H9 (cell line): ENCODE measurements around the gene HOXA9. TPM values are rescaled to one million over a fixed set of nuclear protein-coding genes. Genes with fewer than 3 reads are reported as not detected.

Experiments
- DNase-seq: peaks from one replicate; pipeline ENCODE4 v3.0.0-alpha.2; 2017
- H2AFZ ChIP-seq: one replicate; pipeline ENCODE4 v1.6.1; 2013; ENCODE audit warnings: mild to moderate bottlenecking, low read length, control low read depth, moderate library complexity
- H2AK5ac ChIP-seq: 2 replicates; pipeline ENCODE4 v1.6.1; 2013; ENCODE audit warnings: low read length, control low read depth, mixed read lengths; ENCODE audit not compliant: insufficient read length
- H2BK120ac ChIP-seq: one replicate; pipeline ENCODE4 v1.6.1; 2013; ENCODE audit warnings: low read depth, mild to moderate bottlenecking, low read length, control low read depth, inconsistent platforms; ENCODE audit not compliant: poor library complexity, severe bottlenecking
- H2BK12ac ChIP-seq: 2 replicates; pipeline ENCODE4 v1.6.1; 2013; ENCODE audit warnings: low read length, control low read depth, mixed read lengths, low read depth; ENCODE audit not compliant: insufficient read length
- H2BK15ac ChIP-seq: 2 replicates; pipeline ENCODE4 v1.6.1; 2013; ENCODE audit warnings: low read depth, low read length, control low read depth
- H2BK20ac ChIP-seq: one replicate; pipeline ENCODE4 v1.6.1; 2013; ENCODE audit warnings: low read depth, mild to moderate bottlenecking, low read length, control low read depth, inconsistent platforms; ENCODE audit not compliant: poor library complexity, severe bottlenecking
- H2BK5ac ChIP-seq: 2 replicates; pipeline ENCODE4 v1.6.1; 2013; ENCODE audit warnings: low read length, control low read depth, mixed read lengths; ENCODE audit not compliant: insufficient read length
- H3K14ac ChIP-seq: 2 replicates; pipeline ENCODE4 v1.6.1; 2013; ENCODE audit warnings: low read length, control low read depth; ENCODE audit not compliant: insufficient read depth
- H3K18ac ChIP-seq: 2 replicates; pipeline ENCODE4 v1.6.1; 2013; ENCODE audit warnings: low read depth, mild to moderate bottlenecking, mixed read lengths, low read length, control low read depth; ENCODE audit not compliant: insufficient read length
- H3K23ac ChIP-seq: 2 replicates; pipeline ENCODE4 v1.6.1; 2013; ENCODE audit warnings: low read length, control low read depth, mixed read lengths, low read depth; ENCODE audit not compliant: insufficient read length
- H3K23me2 ChIP-seq: 2 replicates; pipeline ENCODE4 v1.6.1; 2013; ENCODE audit warnings: low read depth, mild to moderate bottlenecking, mixed read lengths, low read length, control low read depth; ENCODE audit not compliant: insufficient read length, poor library complexity, severe bottlenecking
- H3K27ac ChIP-seq: 2 replicates; pipeline ENCODE4 v1.5.1; 2013; ENCODE audit warnings: low read length, control low read depth, mixed read lengths, low read depth; ENCODE audit not compliant: insufficient read length
- H3K27me3 ChIP-seq: 2 replicates; pipeline ENCODE4 v1.6.1; 2013; ENCODE audit warnings: low read length, control low read depth, inconsistent platforms; ENCODE audit not compliant: insufficient read depth
- H3K4ac ChIP-seq: 2 replicates; pipeline ENCODE4 v1.6.1; 2013; ENCODE audit warnings: low read depth, mild to moderate bottlenecking, control low read depth, inconsistent platforms, low read length, moderate library complexity
- H3K4me1 ChIP-seq: 2 replicates; pipeline ENCODE4 v1.6.1; 2013; ENCODE audit warnings: low read length, control low read depth, inconsistent platforms; ENCODE audit not compliant: insufficient read depth
- H3K4me2 ChIP-seq: 2 replicates; pipeline ENCODE4 v1.6.1; 2013; ENCODE audit warnings: low read length, control low read depth, mixed read lengths; ENCODE audit not compliant: insufficient read length, insufficient read depth
- H3K56ac ChIP-seq: 2 replicates; pipeline ENCODE4 v1.6.1; 2013; ENCODE audit warnings: low read depth, mild to moderate bottlenecking, mixed read lengths, low read length, control low read depth; ENCODE audit not compliant: insufficient read length
- H3K79me1 ChIP-seq: 2 replicates; pipeline ENCODE4 v1.6.1; 2013; ENCODE audit warnings: low read depth, mild to moderate bottlenecking, moderate library complexity, low read length, control low read depth, inconsistent platforms; ENCODE audit not compliant: insufficient read depth, poor library complexity, severe bottlenecking
- H3K79me2 ChIP-seq: 2 replicates; pipeline ENCODE4 v1.6.1; 2013; ENCODE audit warnings: low read length, control low read depth, inconsistent platforms; ENCODE audit not compliant: insufficient read depth
- H3K9ac ChIP-seq: 2 replicates; pipeline ENCODE4 v1.6.1; 2013; ENCODE audit warnings: low read length, control low read depth, mixed read lengths; ENCODE audit not compliant: insufficient read length; ENCODE audit errors: extremely low read depth
- H3K9me3 ChIP-seq: one replicate; pipeline ENCODE4 v1.6.1; 2013; ENCODE audit warnings: low read depth, low read length, inconsistent platforms; ENCODE audit not compliant: control insufficient read depth
- H3T11ph ChIP-seq: one replicate; pipeline ENCODE4 v1.6.1; 2013; ENCODE audit warnings: mild to moderate bottlenecking, low read length, control low read depth, inconsistent platforms
- H4K20me1 ChIP-seq: one replicate; pipeline ENCODE4 v1.6.1; 2013; ENCODE audit not compliant: control insufficient read depth, insufficient read length, insufficient read depth
- H4K5ac ChIP-seq: 2 replicates; pipeline ENCODE4 v1.6.1; 2013; ENCODE audit warnings: low read depth, mild to moderate bottlenecking, mixed read lengths, low read length, control low read depth; ENCODE audit not compliant: insufficient read length
- H4K8ac ChIP-seq: replicated peaks from 2 replicates; pipeline ENCODE4 v1.6.1; 2013; ENCODE audit warnings: low read length, control low read depth, mixed read lengths, low read depth; ENCODE audit not compliant: insufficient read length
- H4K91ac ChIP-seq: 2 replicates; pipeline ENCODE4 v1.6.1; 2013; ENCODE audit warnings: low read depth, mild to moderate bottlenecking, moderate library complexity, mixed read lengths, low read length, control low read depth; ENCODE audit not compliant: insufficient read length
- H3K27ac Mint-ChIP-seq, 3 experiments: 2 replicates in 2 of 3; 3 replicates in 1 of 3; pipeline ENCODE4 v1.8.0; 2020 to 2021; ENCODE audit warnings: mixed read lengths in 3 of 3, mild to moderate bottlenecking in 1 of 3, moderate library complexity in 1 of 3
- H3K27me3 Mint-ChIP-seq: 2 replicates; pipeline ENCODE4 v1.8.0; 2021; ENCODE audit warnings: low read depth, mild to moderate bottlenecking, moderate library complexity, mixed read lengths
- H3K36me3 Mint-ChIP-seq, 3 experiments: 2 replicates in 2 of 3; 3 replicates in 1 of 3; pipeline ENCODE4 v1.8.0; 2020 to 2021; ENCODE audit warnings: low read depth in 3 of 3, mixed read lengths in 3 of 3; ENCODE audit not compliant: insufficient read depth in 1 of 3
- H3K4me1 Mint-ChIP-seq, 2 experiments: 2 replicates each; pipeline ENCODE4 v1.8.0; 2020; ENCODE audit warnings: mixed read lengths in 2 of 2
- H3K4me3 Mint-ChIP-seq, 2 experiments: 2 replicates in 1 of 2; 3 replicates in 1 of 2; pipeline ENCODE4 v1.8.0; 2020 to 2021; ENCODE audit warnings: mild to moderate bottlenecking in 2 of 2, mixed read lengths in 2 of 2, moderate library complexity in 1 of 2
- H3K9me3 Mint-ChIP-seq, 2 experiments: 2 replicates in 1 of 2; 3 replicates in 1 of 2; pipeline ENCODE4 v1.8.0; 2020; ENCODE audit warnings: mild to moderate bottlenecking in 2 of 2, mixed read lengths in 2 of 2, moderate library complexity in 1 of 2
- WGBS: extraction: QIAGEN DNeasy Blood & Tissue Kit; methylation state at CpG from one replicate; pipeline ENCODE4 v1.1.7; 2013; ENCODE audit warnings: missing lambda C conversion rate, low lambda C conversion rate, mixed read lengths; ENCODE audit not compliant: insufficient read length; ENCODE audit errors: extremely low coverage; 5-methylcytosine and 5-hydroxymethylcytosine counted together
- total RNA-seq: library from RNA; stranded (reverse); gene quantifications from 2 replicates; pipeline ENCODE4 v1.2.1, GENCODE V29; 2021
- TF ChIP-seq, protein P1 (sequence below): fragments of 200-600 bp; sonication (generic); conservative IDR thresholded peaks from 3 replicates; pipeline ENCODE4 v1.8.0; 2021; ENCODE audit warnings: antibody characterized with exemption, mild to moderate bottlenecking

HOXA9 gene
- total RNA-seq, 1 experiment from 2014 or later, result not detected

GRCh38 chr7:27194002-27194352, 28.6 kb upstream of the HOXA9 start:
- Histone ChIP-seq H2BK20ac (no peak overlapping the region), H3T11ph (no peak overlapping the region), H3K79me2 (no peaks in the 10 kb centered on the region), H2AFZ (no peak overlapping the region), H2BK120ac (no peak overlapping the region), H4K8ac (no peak overlapping the region), H3K4me2 (no peak overlapping the region), H2AK5ac (no peak overlapping the region), H3K27ac (no peak overlapping the region), H3K14ac (no peak overlapping the region), H2BK15ac (no peak overlapping the region), H3K9me3 (no peaks in the 10 kb centered on the region), H3K9ac (no peak overlapping the region), H3K23me2 (no peaks in the 10 kb centered on the region), H3K79me1 (no peaks in the 10 kb centered on the region), H4K20me1 (no peaks in the 10 kb centered on the region), H3K18ac (no peak overlapping the region), H3K4me1 (no peaks in the 10 kb centered on the region), H3K4ac (no peak overlapping the region), H4K91ac (no peak overlapping the region), H3K27me3 (peaks cover 92% of the 10 kb centered on the region), H4K5ac (no peak overlapping the region), H3K56ac (no peak overlapping the region), H3K23ac (no peak overlapping the region), H2BK12ac (no peak overlapping the region), H2BK5ac (no peak overlapping the region)
- WGBS, result no CpG with 5 or more reads among the region's 2 CpGs
- Mint-ChIP-seq H3K27ac (no peak overlapping the region), H3K9me3 (peaks cover 3 to 14% of the 10 kb centered on the region in 2 experiments; a peak in 2 of 5 replicates), H3K4me3 (no peak overlapping the region), H3K4me1 (peaks cover 0 to 9% of the 10 kb centered on the region in 2 experiments; a peak in 3 of 4 replicates), H3K36me3 (no peaks in the 10 kb centered on the region; a peak in 2 of 7 replicates), H3K27me3 (peaks cover 100% of the 10 kb centered on the region)
- DNase-seq, result no peak
- TF ChIP-seq, protein P1, sequence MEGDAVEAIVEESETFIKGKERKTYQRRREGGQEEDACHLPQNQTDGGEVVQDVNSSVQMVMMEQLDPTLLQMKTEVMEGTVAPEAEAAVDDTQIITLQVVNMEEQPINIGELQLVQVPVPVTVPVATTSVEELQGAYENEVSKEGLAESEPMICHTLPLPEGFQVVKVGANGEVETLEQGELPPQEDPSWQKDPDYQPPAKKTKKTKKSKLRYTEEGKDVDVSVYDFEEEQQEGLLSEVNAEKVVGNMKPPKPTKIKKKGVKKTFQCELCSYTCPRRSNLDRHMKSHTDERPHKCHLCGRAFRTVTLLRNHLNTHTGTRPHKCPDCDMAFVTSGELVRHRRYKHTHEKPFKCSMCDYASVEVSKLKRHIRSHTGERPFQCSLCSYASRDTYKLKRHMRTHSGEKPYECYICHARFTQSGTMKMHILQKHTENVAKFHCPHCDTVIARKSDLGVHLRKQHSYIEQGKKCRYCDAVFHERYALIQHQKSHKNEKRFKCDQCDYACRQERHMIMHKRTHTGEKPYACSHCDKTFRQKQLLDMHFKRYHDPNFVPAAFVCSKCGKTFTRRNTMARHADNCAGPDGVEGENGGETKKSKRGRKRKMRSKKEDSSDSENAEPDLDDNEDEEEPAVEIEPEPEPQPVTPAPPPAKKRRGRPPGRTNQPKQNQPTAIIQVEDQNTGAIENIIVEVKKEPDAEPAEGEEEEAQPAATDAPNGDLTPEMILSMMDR, result no peak
